HepG2 (cell line): ENCODE measurements around the gene PJA2. TPM values are rescaled to one million over a fixed set of nuclear protein-coding genes. Genes with fewer than 3 reads are reported as not detected.

Source experiments
- CEBPZ ChIP-seq: IDR thresholded peaks from 2 replicates; pipeline ENCODE4 v1.6.1; 2012; ENCODE audit warnings: low read length, improper control_type of control experiment
- CENPX ChIP-seq: sonication (generic); formaldehyde crosslinking; IDR thresholded peaks from 2 replicates; pipeline ENCODE4 v1.9.0; 2021; ENCODE audit warnings: mild to moderate bottlenecking, missing genetic modification reagents, moderate library complexity
- FUBP1 ChIP-seq: sonication (generic); formaldehyde crosslinking; IDR thresholded peaks from 2 replicates; pipeline ENCODE4 v1.5.1; 2020; ENCODE audit warnings: missing genetic modification reagents, mild to moderate bottlenecking, borderline replicate concordance
- ISL2 ChIP-seq: sonication (generic); formaldehyde crosslinking; IDR thresholded peaks from 2 replicates; pipeline ENCODE4 v1.5.0; 2020; ENCODE audit warnings: missing genetic modification reagents
- KAT7 ChIP-seq: IDR thresholded peaks from 2 replicates; pipeline ENCODE4 v1.6.1; 2018; ENCODE audit warnings: borderline replicate concordance, missing compliant biosample characterization
- RNF2 ChIP-seq: fragments of 450-650 bp; conservative IDR thresholded peaks from 2 replicates; pipeline ENCODE4 v1.6.1; 2016; ENCODE audit warnings: low read depth
- TFDP1 ChIP-seq: IDR thresholded peaks from 2 replicates; pipeline ENCODE4 v1.6.1; 2016; ENCODE audit warnings: missing compliant biosample characterization, missing genetic modification reagents, borderline replicate concordance
- UBTF ChIP-seq: sonication (generic); formaldehyde crosslinking; IDR thresholded peaks from 2 replicates; pipeline ENCODE4 v1.4.0; 2020; ENCODE audit warnings: mild to moderate bottlenecking, missing genetic modification reagents
- USF2 ChIP-seq, 2 experiments: sonication (generic) in 1 of 2; formaldehyde crosslinking in 1 of 2; IDR thresholded peaks; 2 replicates each; pipeline versions ENCODE4 v1.5.1 to v1.6.1; 2011 to 2020; ENCODE audit warnings: borderline replicate concordance in 1 of 2, low read depth in 1 of 2, low read length in 1 of 2, mild to moderate bottlenecking in 1 of 2, missing genetic modification reagents in 1 of 2, moderate library complexity in 1 of 2
- ZBTB21 ChIP-seq: sonication (generic); formaldehyde crosslinking; IDR thresholded peaks from 2 replicates; pipeline ENCODE4 v1.4.0; 2020; ENCODE audit warnings: missing genetic modification reagents
- ZNF143 ChIP-seq: sonication (generic); formaldehyde crosslinking; IDR thresholded peaks from 2 replicates; pipeline ENCODE4 v1.4.0; 2020; ENCODE audit warnings: missing genetic modification reagents
- ZNF513 ChIP-seq: sonication (generic); formaldehyde crosslinking; conservative IDR thresholded peaks from 2 replicates; pipeline ENCODE4 v1.5.0; 2020; ENCODE audit warnings: missing genetic modification reagents
- ZNF567 ChIP-seq: sonication (generic); formaldehyde crosslinking; IDR thresholded peaks from 2 replicates; pipeline ENCODE4 v1.8.1; 2023; ENCODE audit warnings: mild to moderate bottlenecking, missing genetic modification reagents, borderline replicate concordance
- ZNF782 ChIP-seq: sonication (generic); formaldehyde crosslinking; IDR thresholded peaks from 2 replicates; pipeline ENCODE4 v1.4.0; 2020; ENCODE audit warnings: missing genetic modification reagents, mild to moderate bottlenecking, borderline replicate concordance
- polyA plus RNA-seq, 8 experiments: library from polyadenylated mRNA; depleted of rRNA in 3 of 8; stranded (reverse) in 7 of 8; unstranded in 1 of 8; fragments of >200 nt; fragmentation: Illumina TruSeq in 4 of 8; extraction: Trizol in 4 of 8; gene quantifications; 2 replicates each; pipeline versions ENCODE4 v1.2.1 to v1.2.3, GENCODE V29; 2011 to 2016; ENCODE audit warnings: low read depth in 4 of 8, missing spikeins in 1 of 8, mixed read lengths in 1 of 8; ENCODE audit not compliant: insufficient read depth in 1 of 8
- total RNA-seq, 5 experiments: library from RNA; depleted of rRNA; stranded (reverse); fragments of >200 nt; fragmentation: Illumina TruSeq; extraction: Trizol; gene quantifications; 2 replicates each; pipeline ENCODE4 v1.2.3, GENCODE V29; 2016; ENCODE audit warnings: low read depth in 1 of 5

PJA2 gene
- total and polyA plus RNA-seq, 2 of the 13 experiments (the other 11 are each of a cell fraction or from before 2014, with no cell fraction given), result 39.4 to 41.4 TPM

GRCh38 chr5:109328626-109329025, 81.1 kb downstream of the PJA2 start (continued):
- TF ChIP-seq UBTF (CRISPR knock-in tag), result no peak
- TF ChIP-seq CENPX (CRISPR knock-in tag), result no peak
- no peak for TF ChIP-seq ISL2 (CRISPR knock-in tag)
- TF ChIP-seq ZNF513 (CRISPR knock-in tag), result no peak
- TF ChIP-seq TFDP1 (CRISPR knock-in tag), result no peak
- no peak for TF ChIP-seq ZBTB21 (CRISPR knock-in tag)
- TF ChIP-seq ZNF143, result no peak
- no peak for TF ChIP-seq CEBPZ
- TF ChIP-seq FUBP1, result no peak
- TF ChIP-seq KAT7 (CRISPR knock-in tag), result no peak
- TF ChIP-seq ZNF567 (CRISPR knock-in tag), result no peak
- no peak for TF ChIP-seq ZNF782 (CRISPR knock-in tag)
- no peak for TF ChIP-seq RNF2
- TF ChIP-seq USF2 (IDR thresholded peaks at IDR 0.05; ENCODE audit: low read depth, low read length), result no peak
- no peak for TF ChIP-seq USF2 (CRISPR knock-in tag; IDR thresholded peaks at IDR 0.05; ENCODE audit: borderline replicate concordance)
